HG03439 (cell line): Measurements from ENCODE around the gene METAP1D.

Experiments used
- ATAC-seq: cut with Tn5 transposase; IDR thresholded peaks from one replicate; pipeline ENCODE4 v1.9.1; 2021; ENCODE audit warnings: mild to moderate bottlenecking, moderate library complexity; ENCODE audit not compliant: unreplicated experiment

Gene METAP1D

GRCh38 chr2:172079416-172079815 is 79.7 kb downstream of the METAP1D start:
- ATAC-seq = no peak

- no peak for ATAC-seq
Measured at GRCh38 chr2:172079838-172080640, 80.3 kb downstream of the METAP1D start.

GRCh38 chr2:172080641-172081220 is 81.0 kb downstream of the METAP1D start:
- ATAC-seq = no peak

GRCh38 chr2:172081221-172082022 is 81.7 kb downstream of the METAP1D start:
- no peak for ATAC-seq

GRCh38 chr2:172082105-172082943 is 82.6 kb downstream of the METAP1D start:
- ATAC-seq = no peak

- no peak for ATAC-seq
Measured at GRCh38 chr2:172082944-172083627, 83.3 kb downstream of the METAP1D start.

GRCh38 chr2:172083628-172084394 is 84.1 kb downstream of the METAP1D start:
- no peak for ATAC-seq

- no peak for ATAC-seq
Measured at GRCh38 chr2:172084395-172084644, 84.6 kb downstream of the METAP1D start.

GRCh38 chr2:172084645-172085459 is 85.1 kb downstream of the METAP1D start:
- peak; percentile 84 for ATAC-seq

GRCh38 chr2:172085460-172086159 is 85.9 kb downstream of the METAP1D start, which contains the start of gene DLX1:
TSS of gene DLX1 (plus strand) at chr2:172085507. CDS start at chr2:172085678, 171 bp downstream.
- peak; percentile 13 for ATAC-seq

GRCh38 chr2:172086241-172087206 is 86.8 kb downstream of the METAP1D start:
- no peak for ATAC-seq

- ATAC-seq = no peak
Measured at GRCh38 chr2:172087207-172087779, 87.5 kb downstream of the METAP1D start.

- ATAC-seq = no peak
Measured at GRCh38 chr2:172087780-172088244, 88.1 kb downstream of the METAP1D start.

GRCh38 chr2:172088245-172089004 is 88.7 kb downstream of the METAP1D start:
- no peak for ATAC-seq

- ATAC-seq = no peak
Measured at GRCh38 chr2:172089005-172089504, 89.3 kb downstream of the METAP1D start.

GRCh38 chr2:172089633-172090032 is 89.9 kb downstream of the METAP1D start:
- ATAC-seq = no peak
